HepG2 (cell line): Measurements from ENCODE around the gene GRIK3. TPM values are rescaled to one million over a fixed set of nuclear protein-coding genes. Genes with fewer than 3 reads are reported as not detected.

Source experiments
- ATAC-seq: fragments of 200-7000 bp; cut with Tn5 transposase; 3 replicates; pipeline ENCODE4 v1.9.1; 2020; ENCODE audit warnings: mild to moderate bottlenecking, moderate library complexity
- BruUV-seq: library from RNA; stranded (reverse); fragments of 400-500 nt; replicated peaks from 2 replicates; lab custom pipeline; 2021; lab: Mats Ljungman, UMichigan
- CTCF ChIA-PET: fragments of 300-600 bp; formaldehyde crosslinking; extraction: SDS; loops from one replicate; lab custom pipeline; 2021; ENCODE audit warnings: low total read pairs, inconsistent platforms, low intra/inter-chr PET ratio; lab: Yijun Ruan, JAX
- POLR2A ChIA-PET: fragments of 350-600 bp; sonication (Branson Sonifier 250); formaldehyde crosslinking; loops from one replicate; lab custom pipeline; 2020; ENCODE audit warnings: antibody characterized with exemption, inconsistent platforms; lab: Yijun Ruan, JAX
- DNase-seq: peaks from one replicate; pipeline ENCODE4 v3.0.0-alpha.2; 2015; ENCODE audit warnings: low spot score
- FAIRE-seq: peaks from 3 replicates; lab custom pipeline; 2011; peaks lifted over from hg19 to GRCh38; lab: Jason Lieb, UNC
- H2AFZ ChIP-seq: one replicate; pipeline ENCODE4 v1.6.1; 2011; ENCODE audit warnings: low read length, inconsistent platforms
- H3K27ac ChIP-seq: fragments of 300-600 bp; 3 replicates; pipeline ENCODE4 v1.8.0; 2011; ENCODE audit warnings: mixed run types, mild to moderate bottlenecking, mixed read lengths, low read length, inconsistent platforms; ENCODE audit not compliant: insufficient read depth; ENCODE audit errors: extremely low read length
- H3K27me3 ChIP-seq, 2 experiments: fragments of 200-600 bp in 1 of 2; 2 replicates in 1 of 2; 3 replicates in 1 of 2; pipeline versions ENCODE4 v1.6.0 to v1.8.0; 2011; ENCODE audit warnings: low read length in 2 of 2, mild to moderate bottlenecking in 2 of 2, moderate library complexity in 2 of 2, inconsistent platforms in 1 of 2; ENCODE audit not compliant: insufficient read depth in 2 of 2, control insufficient read depth in 1 of 2
- H3K36me3 ChIP-seq, 2 experiments: fragments of 200-600 bp in 1 of 2; replicated peaks in 1 of 2; 2 replicates in 1 of 2; 3 replicates in 1 of 2; pipeline versions ENCODE4 v1.5.1 to v1.8.0; 2011; ENCODE audit warnings: low read length in 2 of 2, inconsistent platforms in 1 of 2; ENCODE audit not compliant: insufficient read depth in 2 of 2, control insufficient read depth in 1 of 2
- H3K4me1 ChIP-seq: 2 replicates; pipeline ENCODE4 v1.5.1; 2012; ENCODE audit warnings: low read length, inconsistent platforms; ENCODE audit not compliant: insufficient read depth
- H3K4me2 ChIP-seq: 2 replicates; pipeline ENCODE4 v1.6.0; 2011; ENCODE audit warnings: low read depth, low read length, inconsistent platforms
- H3K4me3 ChIP-seq, 3 experiments: fragments of 200-600 bp in 1 of 3; sonication (generic), shearing (Covaris generic) in 1 of 3; replicated peaks in 1 of 3; 2 replicates each; pipeline ENCODE4 v1.5.1; 2011 to 2016; ENCODE audit warnings: low read length in 3 of 3, inconsistent platforms in 2 of 3, low read depth in 2 of 3, mild to moderate bottlenecking in 2 of 3, control low read depth in 1 of 3, mixed read lengths in 1 of 3; ENCODE audit not compliant: insufficient read depth in 1 of 3
- H3K79me2 ChIP-seq: one replicate; pipeline ENCODE4 v1.6.1; 2011; ENCODE audit warnings: low read length, inconsistent platforms; ENCODE audit not compliant: insufficient read depth
- H3K9ac ChIP-seq: 2 replicates; pipeline ENCODE4 v1.6.0; 2011; ENCODE audit warnings: mild to moderate bottlenecking, low read depth, low read length, inconsistent platforms; ENCODE audit not compliant: insufficient read depth
- H3K9me3 ChIP-seq: 2 replicates; pipeline ENCODE4 v1.5.1; 2012; ENCODE audit warnings: mild to moderate bottlenecking, low read length
- H4K20me1 ChIP-seq: 2 replicates; pipeline ENCODE4 v1.6.0; 2011; ENCODE audit warnings: inconsistent platforms, mild to moderate bottlenecking, low read length, moderate library complexity; ENCODE audit not compliant: insufficient read depth
- BATF2 ChIP-seq: sonication (generic); formaldehyde crosslinking; IDR thresholded peaks from 2 replicates; pipeline ENCODE4 v1.8.0; 2022; ENCODE audit warnings: mild to moderate bottlenecking, missing genetic modification reagents, moderate library complexity
- CAMTA2 ChIP-seq: sonication (generic); formaldehyde crosslinking; IDR thresholded peaks from 2 replicates; pipeline ENCODE4 v1.4.0; 2020; ENCODE audit warnings: mild to moderate bottlenecking, missing genetic modification reagents, borderline replicate concordance
- FOXP1 ChIP-seq, 2 experiments: fragments of 450-650 bp in 1 of 2; IDR thresholded peaks; 2 replicates each; pipeline ENCODE4 v1.6.1; 2017 to 2018; ENCODE audit warnings: antibody characterized with exemption in 1 of 2
- HDAC1 ChIP-seq: sonication (generic); formaldehyde crosslinking; IDR thresholded peaks from 2 replicates; pipeline ENCODE4 v1.5.1; 2020; ENCODE audit warnings: mild to moderate bottlenecking, missing genetic modification reagents
- KAT8 ChIP-seq: IDR thresholded peaks from 2 replicates; pipeline ENCODE4 v1.6.1; 2016; ENCODE audit warnings: missing genetic modification reagents, missing compliant biosample characterization
- PAF1 ChIP-seq: IDR thresholded peaks from 2 replicates; pipeline ENCODE4 v1.6.1; 2016; ENCODE audit warnings: missing genetic modification reagents, missing compliant biosample characterization
- RFX3 ChIP-seq: IDR thresholded peaks from 2 replicates; pipeline ENCODE4 v1.6.1; 2016; ENCODE audit warnings: missing biosample characterization, missing genetic modification reagents
- USF2 ChIP-seq, 2 experiments: sonication (generic) in 1 of 2; formaldehyde crosslinking in 1 of 2; IDR thresholded peaks; 2 replicates each; pipeline versions ENCODE4 v1.5.1 to v1.6.1; 2011 to 2020; ENCODE audit warnings: borderline replicate concordance in 1 of 2, low read depth in 1 of 2, low read length in 1 of 2, mild to moderate bottlenecking in 1 of 2, missing genetic modification reagents in 1 of 2, moderate library complexity in 1 of 2
- ZBTB33 ChIP-seq: sonication (generic); formaldehyde crosslinking; IDR thresholded peaks from 2 replicates; pipeline ENCODE4 v1.4.0; 2020; ENCODE audit warnings: missing genetic modification reagents
- ZFP36 ChIP-seq: fragments of 150-350 bp; IDR thresholded peaks from 2 replicates; pipeline ENCODE4 v1.6.1; 2018; ENCODE audit warnings: borderline replicate concordance, low read length, low read depth; ENCODE audit not compliant: partially characterized antibody
- ZFX ChIP-seq: sonication (generic); formaldehyde crosslinking; IDR thresholded peaks from 2 replicates; pipeline ENCODE4 v1.4.0; 2020; ENCODE audit warnings: mild to moderate bottlenecking, low read depth, missing genetic modification reagents, moderate library complexity
- ZNF335 ChIP-seq: sonication (generic); formaldehyde crosslinking; IDR thresholded peaks from 2 replicates; pipeline ENCODE4 v1.4.0; 2020; ENCODE audit warnings: missing genetic modification reagents
- ZNF34 ChIP-seq: sonication (generic); formaldehyde crosslinking; IDR thresholded peaks from 2 replicates; pipeline ENCODE4 v1.4.0; 2020; ENCODE audit warnings: mild to moderate bottlenecking, missing genetic modification reagents, borderline replicate concordance
- ZNF430 ChIP-seq: sonication (generic); formaldehyde crosslinking; IDR thresholded peaks from 2 replicates; pipeline ENCODE4 v1.9.0; 2021; ENCODE audit warnings: mild to moderate bottlenecking, missing genetic modification reagents
- ZNF432 ChIP-seq: sonication (generic); formaldehyde crosslinking; IDR thresholded peaks from 2 replicates; pipeline ENCODE4 v1.5.0; 2020; ENCODE audit warnings: missing genetic modification reagents, mild to moderate bottlenecking, borderline replicate concordance
- ZNF766 ChIP-seq: sonication (generic); formaldehyde crosslinking; IDR thresholded peaks from 2 replicates; pipeline ENCODE4 v1.5.0; 2020; ENCODE audit warnings: missing genetic modification reagents, borderline replicate concordance
- ZNF83 ChIP-seq: sonication (generic); formaldehyde crosslinking; IDR thresholded peaks from 2 replicates; pipeline ENCODE4 v1.4.0; 2020; ENCODE audit warnings: missing genetic modification reagents, mild to moderate bottlenecking, borderline replicate concordance
- WGBS: methylation state at CpG from one replicate; pipeline ENCODE4 v1.1.6; 2017; ENCODE audit warnings: low lambda C conversion rate; 5-methylcytosine and 5-hydroxymethylcytosine counted together
- in situ Hi-C: cut with HindIII; loops from 2 replicates; pipeline ENCODE4 v1.10.0; 2017; ENCODE audit warnings: low pct_unique_long_range_greater_than_20kb; ENCODE audit not compliant: extremely low pct_ligation_motif_present
- intact Hi-C: fragments of 100-400 bp; cut with micrococcal nuclease; formaldehyde crosslinking; loops from one replicate; pipeline ENCODE4 v1.10.0; 2022; ENCODE audit not compliant: unreplicated experiment
- polyA plus RNA-seq, 8 experiments: library from polyadenylated mRNA; depleted of rRNA in 3 of 8; stranded (reverse) in 7 of 8; unstranded in 1 of 8; fragments of >200 nt; fragmentation: Illumina TruSeq in 4 of 8; extraction: Trizol in 4 of 8; gene quantifications; 2 replicates each; pipeline versions ENCODE4 v1.2.1 to v1.2.3, GENCODE V29; 2011 to 2016; ENCODE audit warnings: low read depth in 4 of 8, missing spikeins in 1 of 8, mixed read lengths in 1 of 8; ENCODE audit not compliant: insufficient read depth in 1 of 8
- total RNA-seq, 5 experiments: library from RNA; depleted of rRNA; stranded (reverse); fragments of >200 nt; fragmentation: Illumina TruSeq; extraction: Trizol; gene quantifications; 2 replicates each; pipeline ENCODE4 v1.2.3, GENCODE V29; 2016; ENCODE audit warnings: low read depth in 1 of 5

GRIK3 gene
- total and polyA plus RNA-seq, 2 of the 13 experiments (the other 11 are each of a cell fraction or from before 2014, with no cell fraction given) = not detected

- H3K27ac ChIP-seq = no peak overlapping the region
- TF ChIP-seq ZBTB33 (CRISPR knock-in tag) (no peak), KAT8 (CRISPR knock-in tag) (no peak), PAF1 (no peak), ZNF34 (no peak), ZNF335 (no peak), USF2 (IDR thresholded peaks at IDR 0.05; ENCODE audit: low read depth, low read length) (no peak), USF2 (CRISPR knock-in tag; IDR thresholded peaks at IDR 0.05; ENCODE audit: borderline replicate concordance) (no peak), CAMTA2 (CRISPR knock-in tag) (no peak), ZNF766 (CRISPR knock-in tag) (no peak), ZNF432 (CRISPR knock-in tag) (no peak), HDAC1 (CRISPR knock-in tag) (no peak), RFX3 (CRISPR knock-in tag) (no peak), ZFP36 (no peak), ZNF83 (no peak), ZFX (CRISPR knock-in tag) (no peak), ZNF430 (CRISPR knock-in tag) (no peak), BATF2 (CRISPR knock-in tag) (no peak), FOXP1 (IDR thresholded peaks at IDR 0.05) (no peak), FOXP1 (CRISPR knock-in tag; IDR thresholded peaks at IDR 0.05) (no peak)
- in situ Hi-C loops (no loop called here), intact Hi-C loops (no loop called here)
- H3K9ac ChIP-seq = no peak overlapping the region
- H3K9me3 ChIP-seq = no peaks in the 10 kb centered on the region
- H3K36me3 ChIP-seq = no peaks in the 10 kb centered on the region
- H3K4me1 ChIP-seq = peaks cover 4% of the 10 kb centered on the region; the same call in 1 of the 2 replicates
- peaks cover 7 to 64% of the 10 kb centered on the region in 2 experiments for H3K27me3 ChIP-seq
- ATAC-seq (no peak), DNase-seq (no peak), FAIRE-seq (no peak)
- no peak overlapping the region for H3K4me3 ChIP-seq
- no peaks in the 10 kb centered on the region for H3K79me2 ChIP-seq
- 0% methylated on average over 1 of the region's 5 CpGs for WGBS
- no peaks in the 10 kb centered on the region for H4K20me1 ChIP-seq
- H3K4me2 ChIP-seq = no peak overlapping the region
- no TSS peak for BruUV-seq
- no peak overlapping the region for H2AFZ ChIP-seq
- ChIA-PET POLR2A (no interaction called here), CTCF (no interaction called here)
Measured at GRCh38 chr1:36852586-36852985, 181.7 kb downstream of the GRIK3 start.
